ENCODE measurements around the gene ANKUB1. TPM values are rescaled to one million over a fixed set of nuclear protein-coding genes. Genes with fewer than 3 reads are reported as not detected.
"Not testable (repeated sequence)": the region's sequence is repeated elsewhere in the genome, so short reads cannot be mapped to it uniquely, and the experiment has no call there.

The ANKUB1 gene, protein sequence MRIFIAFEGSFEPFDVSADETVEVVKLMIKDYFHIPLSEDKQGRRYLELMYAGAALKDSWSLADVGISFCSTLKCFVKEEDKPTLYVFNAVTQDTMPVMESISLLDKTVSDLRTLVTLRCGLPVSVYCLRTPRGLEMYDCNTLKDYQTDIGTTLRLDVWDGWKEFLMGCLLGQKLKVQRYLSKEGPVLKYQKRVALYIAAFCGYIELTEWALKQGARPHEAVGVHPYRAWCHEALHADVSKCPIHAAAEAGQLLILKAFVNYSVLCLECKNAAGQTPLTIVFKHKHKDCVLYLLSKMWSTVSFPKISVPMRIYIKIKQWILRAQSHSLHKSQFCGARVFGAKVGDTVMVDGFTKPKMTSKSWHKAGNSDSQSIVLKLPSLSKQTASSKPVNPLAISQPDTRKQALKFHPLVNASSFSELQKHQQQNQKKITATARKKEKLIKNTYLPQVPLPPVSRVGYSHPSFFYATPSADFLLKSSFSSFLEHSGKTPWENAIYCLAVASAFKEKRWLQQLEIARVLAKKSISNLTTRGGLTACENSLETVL
- not detected in 2 replicates for total RNA-seq (2022)
- percentile 10 among the genes with signal in this experiment for Bru-seq, nascent RNA
- BruChase-seq, experiment 1, labeled RNA remaining after a 2-hour chase = percentile 14 among the genes with signal in this experiment
- BruChase-seq, experiment 2, labeled RNA remaining after a 6-hour chase = percentile 16 among the genes with signal in this experiment
- long read RNA-seq, partial matches to known transcripts = 0 of 5 reads
- long read RNA-seq, other reads (novel, unspliced or antisense) = 5 of 5 reads

DNA sequence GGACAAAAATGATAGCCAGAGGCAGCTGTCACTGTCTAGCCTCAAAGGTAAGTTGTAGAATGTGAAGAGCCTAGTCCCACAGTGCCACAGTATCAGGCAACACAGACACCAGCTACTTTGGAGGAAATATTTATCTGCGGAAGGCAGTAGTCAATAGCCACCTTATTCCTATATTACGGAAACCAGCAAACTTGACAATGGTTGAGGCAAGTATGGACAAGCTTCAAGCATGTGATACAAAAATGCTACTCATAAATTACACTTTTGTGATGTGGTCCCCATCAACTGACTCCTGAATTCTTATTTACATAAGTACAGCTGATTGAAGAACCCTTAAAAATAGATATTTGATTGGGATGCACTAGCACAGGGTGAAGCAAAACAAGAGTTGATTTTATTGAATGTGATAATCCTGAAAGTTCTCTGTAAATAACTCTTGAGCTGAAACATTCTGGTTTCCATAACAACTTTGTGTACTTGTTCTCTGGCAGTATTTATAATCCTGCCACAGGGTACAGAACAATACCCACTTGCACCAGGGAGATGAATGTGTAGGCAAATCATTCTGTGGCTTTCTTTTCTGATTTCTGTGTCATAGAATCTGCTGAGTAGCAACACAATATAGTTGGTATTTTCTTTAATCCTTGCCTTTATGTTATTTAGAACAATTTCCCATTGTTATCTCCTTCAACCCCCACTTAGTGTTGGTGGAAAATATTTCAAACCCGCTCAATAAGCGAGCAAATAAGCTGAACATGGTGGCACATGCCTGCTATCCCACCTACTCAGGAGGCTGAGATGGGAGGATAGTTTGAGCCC, at the start of gene ANKUB1:
ANKUB1 (minus strand) TSS at position 103 of the 819 bp plus-strand sequence. CDS start 188 bp downstream, outside the sequence.
- Histone ChIP-seq H3K9me3 (no peaks in the 10 kb centered on the region), H3K27me3 (replicated peaks; ENCODE audit: control insufficient read depth, insufficient read depth, low read length) (no peaks in the 10 kb centered on the region), H3K4me1 (peaks cover 19% of the 10 kb centered on the region), H3K36me3 (ENCODE audit: control insufficient read depth, insufficient read depth, low read length) (no peaks in the 10 kb centered on the region), H3K4me3 (ENCODE audit: low read depth, low read length) (no peak within 1 kb of the TSS)
- Mint-ChIP-seq H3K4me1 (ENCODE audit: low read depth, unreplicated experiment) (no peaks in the 10 kb centered on the region), H3K27ac (ENCODE audit: unreplicated experiment) (no peak within 1 kb of the TSS), H3K9me3 (ENCODE audit: unreplicated experiment) (no peaks in the 10 kb centered on the region), H3K27me3 (ENCODE audit: insufficient read depth, unreplicated experiment) (no peaks in the 10 kb centered on the region), H3K4me3 (ENCODE audit: unreplicated experiment) (no peak within 1 kb of the TSS), H3K36me3 (ENCODE audit: insufficient read depth, unreplicated experiment) (no peaks in the 10 kb centered on the region)
- TF ChIP-seq, protein P1, sequence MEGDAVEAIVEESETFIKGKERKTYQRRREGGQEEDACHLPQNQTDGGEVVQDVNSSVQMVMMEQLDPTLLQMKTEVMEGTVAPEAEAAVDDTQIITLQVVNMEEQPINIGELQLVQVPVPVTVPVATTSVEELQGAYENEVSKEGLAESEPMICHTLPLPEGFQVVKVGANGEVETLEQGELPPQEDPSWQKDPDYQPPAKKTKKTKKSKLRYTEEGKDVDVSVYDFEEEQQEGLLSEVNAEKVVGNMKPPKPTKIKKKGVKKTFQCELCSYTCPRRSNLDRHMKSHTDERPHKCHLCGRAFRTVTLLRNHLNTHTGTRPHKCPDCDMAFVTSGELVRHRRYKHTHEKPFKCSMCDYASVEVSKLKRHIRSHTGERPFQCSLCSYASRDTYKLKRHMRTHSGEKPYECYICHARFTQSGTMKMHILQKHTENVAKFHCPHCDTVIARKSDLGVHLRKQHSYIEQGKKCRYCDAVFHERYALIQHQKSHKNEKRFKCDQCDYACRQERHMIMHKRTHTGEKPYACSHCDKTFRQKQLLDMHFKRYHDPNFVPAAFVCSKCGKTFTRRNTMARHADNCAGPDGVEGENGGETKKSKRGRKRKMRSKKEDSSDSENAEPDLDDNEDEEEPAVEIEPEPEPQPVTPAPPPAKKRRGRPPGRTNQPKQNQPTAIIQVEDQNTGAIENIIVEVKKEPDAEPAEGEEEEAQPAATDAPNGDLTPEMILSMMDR (IDR thresholded peaks at IDR 0.05; ENCODE audit: insufficient read depth in 1 of 2, low read depth in 1 of 2, low read length in 1 of 2, severe bottlenecking in 1 of 2, unreplicated experiment in 1 of 2) = no peak
- intact Hi-C loops (cut with micrococcal nuclease; ENCODE audit: unreplicated experiment) = no loop called here
- no TSS peak for BruUV-seq (replicated peaks)
- ChIA-PET CTCF (interaction anchor here (1.6 kb wide), 1 partner anchor 16 kb away, joined by 3 read pairs; no protein-coding TSS in a partner anchor), POLR2A (no interaction called here)
- no peak for DNase-seq

DNA sequence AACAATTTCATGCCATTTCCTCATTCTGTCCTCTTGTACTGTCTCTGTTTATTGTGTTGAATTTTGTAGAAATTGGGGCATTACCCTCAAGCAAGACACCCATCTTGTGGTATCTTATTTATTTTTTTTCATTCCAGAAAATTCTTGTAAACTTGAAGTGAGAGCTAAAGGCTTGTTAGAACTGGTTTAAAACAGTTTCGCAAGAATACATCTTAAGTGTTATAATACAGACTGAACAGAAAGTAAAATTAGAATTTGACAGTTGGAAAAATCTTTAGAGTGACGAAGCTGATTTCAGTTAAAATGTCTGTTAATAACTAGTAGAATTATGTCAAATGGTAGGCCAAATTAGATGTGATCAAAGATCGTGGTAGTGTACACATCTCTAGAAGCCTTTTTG, 47.5 kb upstream of the ANKUB1 start:
- H3K4me3 Mint-ChIP-seq (ENCODE audit: unreplicated experiment) = no peak overlapping the region
- BruUV-seq (replicated peaks) = no TSS peak

DNA sequence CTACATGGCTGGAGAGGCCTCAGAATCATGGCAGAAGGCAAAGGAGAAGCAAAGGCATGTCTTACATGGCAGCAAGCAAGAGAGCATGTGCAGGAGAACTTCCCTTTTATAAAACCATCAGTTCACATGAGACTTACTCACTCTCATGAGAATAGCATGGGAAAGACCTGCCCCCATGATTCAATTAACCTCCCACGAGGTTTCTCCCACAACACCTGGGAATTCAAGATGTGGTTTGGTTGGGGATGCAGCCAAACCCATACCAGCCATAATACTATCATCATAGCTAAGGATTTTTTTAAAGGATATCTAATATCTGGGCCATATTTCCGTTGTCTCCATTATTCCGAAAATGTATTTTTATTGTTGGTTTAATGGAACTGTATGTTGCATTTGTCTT, 47.1 kb upstream of the ANKUB1 start:
- intact Hi-C loops (cut with micrococcal nuclease; ENCODE audit: unreplicated experiment); H3K36me3 ChIP-seq (ENCODE audit: control insufficient read depth, insufficient read depth, low read length); H3K4me3 Mint-ChIP-seq (ENCODE audit: unreplicated experiment); DNase-seq; CTCF ChIA-PET; BruUV-seq (replicated peaks); H3K27ac Mint-ChIP-seq (ENCODE audit: unreplicated experiment); H3K27me3 ChIP-seq (replicated peaks; ENCODE audit: control insufficient read depth, insufficient read depth, low read length); H3K4me1 Mint-ChIP-seq (ENCODE audit: low read depth, unreplicated experiment); POLR2A ChIA-PET; H3K27me3 Mint-ChIP-seq (ENCODE audit: insufficient read depth, unreplicated experiment); H3K4me3 ChIP-seq (ENCODE audit: low read depth, low read length); H3K36me3 Mint-ChIP-seq (ENCODE audit: insufficient read depth, unreplicated experiment); H3K4me1 ChIP-seq: not testable (repeated sequence)
- H3K9me3 Mint-ChIP-seq (ENCODE audit: unreplicated experiment) = peaks cover 14% of the 10 kb centered on the region
- peaks cover 10% of the 10 kb centered on the region; the same call in 1 of the 2 replicates for H3K9me3 ChIP-seq

More for the DNA sequence above, 47.5 kb upstream of the ANKUB1 start:
- DNase-seq = no peak
- intact Hi-C loops (cut with micrococcal nuclease; ENCODE audit: unreplicated experiment) = no loop called here
- H3K4me3 ChIP-seq (ENCODE audit: low read depth, low read length) = no peak overlapping the region
- ChIA-PET CTCF (interaction anchor here (0.6 kb wide), 1 partner anchor 52 kb away, joined by 3 read pairs; no protein-coding TSS in a partner anchor), POLR2A (no interaction called here)
- no peaks in the 10 kb centered on the region for H3K27me3 ChIP-seq (replicated peaks; ENCODE audit: control insufficient read depth, insufficient read depth, low read length)
- H3K9me3 ChIP-seq = peaks cover 7% of the 10 kb centered on the region; the same call in 1 of the 2 replicates
- no peak overlapping the region for H3K27ac Mint-ChIP-seq (ENCODE audit: unreplicated experiment)
- H3K4me1 Mint-ChIP-seq (ENCODE audit: low read depth, unreplicated experiment) = peaks cover 9% of the 10 kb centered on the region
- H3K9me3 Mint-ChIP-seq (ENCODE audit: unreplicated experiment) = peaks cover 10% of the 10 kb centered on the region
- H3K27me3 Mint-ChIP-seq (ENCODE audit: insufficient read depth, unreplicated experiment) = no peaks in the 10 kb centered on the region
- H3K4me1 ChIP-seq = 0 out of 2 replicates have a peak, but pooled peaks cover 8% of the 10 kb centered on the region
- H3K36me3 Mint-ChIP-seq (ENCODE audit: insufficient read depth, unreplicated experiment) = no peaks in the 10 kb centered on the region
- H3K36me3 ChIP-seq (ENCODE audit: control insufficient read depth, insufficient read depth, low read length) = no peaks in the 10 kb centered on the region
- TF ChIP-seq, protein P1 (IDR thresholded peaks at IDR 0.05; ENCODE audit: insufficient read depth in 1 of 2, low read depth in 1 of 2, low read length in 1 of 2, severe bottlenecking in 1 of 2, unreplicated experiment in 1 of 2) = no peak

DNA sequence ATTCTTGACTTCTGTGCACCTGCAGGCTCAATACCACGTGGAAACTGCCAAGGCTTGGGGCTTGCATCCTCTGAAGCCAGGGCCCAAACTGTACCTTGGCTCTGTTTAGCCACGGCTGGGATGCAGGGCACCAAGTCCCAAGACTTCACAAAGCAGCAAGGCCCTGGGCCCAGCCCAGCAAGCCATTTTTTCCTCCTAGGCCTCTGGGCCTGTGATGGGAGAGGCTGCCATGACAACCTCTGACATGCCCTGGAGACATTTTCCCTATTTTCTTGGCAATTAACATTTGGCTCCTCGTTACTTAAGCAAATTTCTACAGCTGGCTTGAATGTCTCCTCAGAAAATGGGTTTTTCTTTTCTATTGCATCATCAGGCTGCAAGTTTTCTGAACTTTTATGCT, 46.1 kb upstream of the ANKUB1 start:
- intact Hi-C loops (cut with micrococcal nuclease; ENCODE audit: unreplicated experiment); H3K4me1 Mint-ChIP-seq (ENCODE audit: low read depth, unreplicated experiment); H3K27me3 ChIP-seq (replicated peaks; ENCODE audit: control insufficient read depth, insufficient read depth, low read length); H3K4me3 Mint-ChIP-seq (ENCODE audit: unreplicated experiment); H3K4me1 ChIP-seq; BruUV-seq (replicated peaks); DNase-seq; POLR2A ChIA-PET; H3K36me3 ChIP-seq (ENCODE audit: control insufficient read depth, insufficient read depth, low read length); H3K4me3 ChIP-seq (ENCODE audit: low read depth, low read length); H3K27me3 Mint-ChIP-seq (ENCODE audit: insufficient read depth, unreplicated experiment); CTCF ChIA-PET; H3K27ac Mint-ChIP-seq (ENCODE audit: unreplicated experiment); H3K36me3 Mint-ChIP-seq (ENCODE audit: insufficient read depth, unreplicated experiment): not testable (repeated sequence)
- peaks cover 19% of the 10 kb centered on the region for H3K9me3 ChIP-seq
- peaks cover 18% of the 10 kb centered on the region for H3K9me3 Mint-ChIP-seq (ENCODE audit: unreplicated experiment)

Measured in Caco-2 (cell line).